H1 (cell line): ENCODE measurements around the gene DNTTIP2. TPM values are rescaled to one million over a fixed set of nuclear protein-coding genes. Genes with fewer than 3 reads are reported as not detected.

Source experiments
- JUND ChIP-seq: IDR thresholded peaks from 2 replicates; pipeline ENCODE4 v1.6.1; 2011; ENCODE audit warnings: mild to moderate bottlenecking, improper control_type of control experiment, low read length
- KDM5A ChIP-seq: fragments of 200-600 bp; IDR thresholded peaks from 2 replicates; pipeline ENCODE4 v1.7.1; 2012; ENCODE audit warnings: mild to moderate bottlenecking, low read length, inconsistent platforms, mixed read lengths
- RAD21 ChIP-seq, 2 experiments: IDR thresholded peaks in 1 of 2; conservative IDR thresholded peaks in 1 of 2; 2 replicates each; pipeline ENCODE4 v1.6.1; 2011; ENCODE audit warnings: low read depth in 2 of 2, low read length in 2 of 2, improper control_type of control experiment in 1 of 2, inconsistent platforms in 1 of 2, mild to moderate bottlenecking in 1 of 2, moderate library complexity in 1 of 2
- RXRA ChIP-seq: IDR thresholded peaks from 2 replicates; pipeline ENCODE4 v1.6.1; 2011; ENCODE audit warnings: low read depth, mild to moderate bottlenecking, low read length, moderate library complexity; ENCODE audit not compliant: insufficient read depth
- TEAD4 ChIP-seq: IDR thresholded peaks from 2 replicates; pipeline ENCODE4 v1.6.1; 2012; ENCODE audit warnings: low read depth, low read length, inconsistent platforms, mixed read lengths
- ZNF274 ChIP-seq: IDR thresholded peaks from 2 replicates; pipeline ENCODE4 v1.7.0; 2012; ENCODE audit warnings: low read length, borderline replicate concordance; ENCODE audit errors: extremely low read depth
- polyA plus RNA-seq, 7 experiments: library from polyadenylated mRNA; depleted of rRNA in 3 of 7; stranded (reverse) in 5 of 7; unstranded in 2 of 7; fragments of >200 nt in 5 of 7; fragments of 200-250 nt in 2 of 7; gene quantifications; 1 replicate in 5 of 7; 2 replicates in 1 of 7; 4 replicates in 1 of 7; pipeline versions ENCODE4 v1.2.1 to v1.2.3, GENCODE V29; 2011 to 2013; ENCODE audit warnings: missing spikeins in 2 of 7, mixed read lengths in 2 of 7
- total RNA-seq: library from RNA; stranded (reverse); fragmentation: NEBNext Ultra II Directional; extraction: Animal tissue kit (Norgen Biotek cat#: 25700); gene quantifications from 2 replicates; pipeline ENCODE4 v1.2.1, GENCODE V29; 2021
- TF ChIP-seq, protein P1 (sequence below): IDR thresholded peaks from 2 replicates; pipeline ENCODE4 v1.6.1; 2012; ENCODE audit warnings: inconsistent platforms

Gene DNTTIP2
- total and polyA plus RNA-seq, 2 of the 8 experiments (the other 6 are each of a cell fraction or from before 2014, with no cell fraction given): 6.3 to 80.4 TPM

DNA sequence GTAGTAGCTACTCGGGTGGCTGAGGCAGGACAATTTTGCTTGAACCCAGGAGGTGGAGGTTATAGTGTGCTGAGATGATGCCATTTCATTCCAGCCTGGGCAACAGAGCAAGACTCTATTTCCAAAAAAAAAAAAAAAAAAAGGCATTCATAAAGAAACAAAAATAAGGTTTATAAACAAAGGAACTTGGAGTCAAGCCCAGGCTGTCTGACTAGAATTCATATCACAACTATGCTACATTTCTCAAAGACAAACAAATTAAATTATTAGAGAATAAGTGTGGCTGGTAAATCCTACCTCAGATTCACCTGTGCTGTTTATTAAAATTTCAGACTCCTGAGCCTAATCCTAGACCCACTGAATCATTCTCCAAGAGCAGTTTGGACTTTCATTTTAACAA lies 26.0 kb upstream of the DNTTIP2 start (continued):
- no peak for TF ChIP-seq JUND
- TF ChIP-seq, protein P1, sequence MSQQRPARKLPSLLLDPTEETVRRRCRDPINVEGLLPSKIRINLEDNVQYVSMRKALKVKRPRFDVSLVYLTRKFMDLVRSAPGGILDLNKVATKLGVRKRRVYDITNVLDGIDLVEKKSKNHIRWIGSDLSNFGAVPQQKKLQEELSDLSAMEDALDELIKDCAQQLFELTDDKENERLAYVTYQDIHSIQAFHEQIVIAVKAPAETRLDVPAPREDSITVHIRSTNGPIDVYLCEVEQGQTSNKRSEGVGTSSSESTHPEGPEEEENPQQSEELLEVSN: no peak
- TF ChIP-seq RXRA: no peak
- no peak for TF ChIP-seq KDM5A
- TF ChIP-seq ZNF274: no peak
- no peak for TF ChIP-seq RAD21 (IDR thresholded peaks at IDR 0.05 in 1 of 2, conservative IDR thresholded peaks at IDR 0.05 in 1 of 2; ENCODE audit: low read depth in 2 of 2, low read length in 2 of 2)
- no peak for TF ChIP-seq TEAD4
